Bronchial epithelial cell (primary cell): ENCODE results near the gene TMED1. TPM values are rescaled to one million over a fixed set of nuclear protein-coding genes. Genes with fewer than 3 reads are reported as not detected.

Experiments used
- DNase-seq: peaks from one replicate; pipeline ENCODE4 v3.0.0-alpha.2; 2010; ENCODE audit warnings: low read depth
- FAIRE-seq: peaks from 2 replicates; lab custom pipeline; 2011; peaks lifted over from hg19 to GRCh38; lab: Jason Lieb, UNC
- H3K27me3 ChIP-seq: 2 replicates; pipeline ENCODE4 v1.5.1; 2011; ENCODE audit warnings: low read length; ENCODE audit not compliant: control insufficient read depth, insufficient read depth
- H3K36me3 ChIP-seq: 2 replicates; pipeline ENCODE4 v1.5.1; 2011; ENCODE audit warnings: low read length; ENCODE audit not compliant: control insufficient read depth, insufficient read depth
- H3K4me3 ChIP-seq: 2 replicates; pipeline ENCODE4 v1.5.1; 2011; ENCODE audit warnings: mild to moderate bottlenecking, low read depth, low read length, control low read depth
- CTCF ChIP-seq: IDR thresholded peaks from 2 replicates; pipeline ENCODE4 v1.5.1; 2011; ENCODE audit warnings: mild to moderate bottlenecking, moderate library complexity, low read length, control low read depth, inconsistent platforms; ENCODE audit not compliant: insufficient read depth, severe bottlenecking
- total RNA-seq: library from RNA; depleted of rRNA; stranded (reverse); fragments of >200 nt; gene quantifications from 2 replicates; pipeline ENCODE4 v1.2.1, GENCODE V29; 2014

The TMED1 gene
- total RNA-seq, 1 donor from 2014 or later = 45.3 TPM

GRCh38 chr19:10836479-10837330 lies 693 bp upstream of the TMED1 start:
- TF ChIP-seq CTCF = no peak
- Histone ChIP-seq H3K27me3 (no peaks in the 10 kb centered on the region), H3K4me3 (peak overlapping the region; percentile 55), H3K36me3 (peaks cover 2% of the 10 kb centered on the region)
- FAIRE-seq = no peak
- no peak for DNase-seq

- peaks cover 8% of the 10 kb centered on the region for H3K36me3 ChIP-seq
- FAIRE-seq = no peak
- peak; percentile 97 for DNase-seq
Measured at GRCh38 chr19:10835089-10835753, 791 bp downstream of the TMED1 start.

GRCh38 chr19:10832939-10833296 lies 3.1 kb downstream of the TMED1 start:
- TF ChIP-seq CTCF = no peak
- no peak for DNase-seq
- Histone ChIP-seq H3K36me3 (peaks cover 14% of the 10 kb centered on the region), H3K4me3 (no peak overlapping the region), H3K27me3 (no peaks in the 10 kb centered on the region)
- no peak for FAIRE-seq

More at GRCh38 chr19:10835089-10835753, 791 bp downstream of the TMED1 start:
- TF ChIP-seq CTCF = no peak
- H3K4me3 ChIP-seq = peak overlapping the region; percentile 55
- no peaks in the 10 kb centered on the region for H3K27me3 ChIP-seq

GRCh38 chr19:10831987-10832938 lies 3.7 kb downstream of the TMED1 start:
- H3K36me3 ChIP-seq = peaks cover 14% of the 10 kb centered on the region
- no peak for FAIRE-seq
- no peak for TF ChIP-seq CTCF

GRCh38 chr19:10830931-10831779 lies 4.9 kb downstream of the TMED1 start:
- DNase-seq (no peak), FAIRE-seq (no peak)
- Histone ChIP-seq H3K27me3 (no peaks in the 10 kb centered on the region), H3K36me3 (peaks cover 14% of the 10 kb centered on the region), H3K4me3 (no peak overlapping the region)
- no peak for TF ChIP-seq CTCF

More at GRCh38 chr19:10831987-10832938, 3.7 kb downstream of the TMED1 start:
- Histone ChIP-seq H3K27me3 (no peaks in the 10 kb centered on the region), H3K4me3 (no peak overlapping the region)
- no peak for DNase-seq
